HG03097 (cell line): ENCODE measurements around the gene PTPN21.

Experiments
- ATAC-seq: cut with Tn5 transposase; IDR thresholded peaks from one replicate; pipeline ENCODE4 v1.9.1; 2021; ENCODE audit not compliant: unreplicated experiment, low FRiP score

The PTPN21 gene

GRCh38 chr14:88476825-88477224, 78.0 kb downstream of the PTPN21 start:
- ATAC-seq, result no peak

- ATAC-seq, result no peak
Observed at GRCh38 chr14:88476214-88476774, 78.5 kb downstream of the PTPN21 start.

DNA sequence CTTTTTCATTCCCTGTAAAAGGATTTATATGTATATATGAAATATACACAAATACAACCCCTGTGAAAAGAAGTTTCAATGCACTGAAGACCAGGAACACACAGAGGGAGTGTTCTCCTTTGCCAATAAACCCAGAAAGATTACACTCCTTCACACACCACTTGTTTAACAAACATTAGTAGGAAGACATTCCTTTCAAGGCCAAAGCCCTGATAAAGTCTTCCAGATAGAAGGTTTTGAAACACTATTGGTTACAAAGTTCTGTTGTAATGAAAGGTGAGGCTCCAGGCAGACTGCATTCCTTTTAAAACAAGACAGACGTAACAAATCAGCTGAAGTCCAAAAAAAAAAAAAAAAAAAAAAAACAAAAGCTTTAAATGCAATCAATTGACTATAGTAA, 81.0 kb downstream of the PTPN21 start:
- ATAC-seq, result no peak

DNA sequence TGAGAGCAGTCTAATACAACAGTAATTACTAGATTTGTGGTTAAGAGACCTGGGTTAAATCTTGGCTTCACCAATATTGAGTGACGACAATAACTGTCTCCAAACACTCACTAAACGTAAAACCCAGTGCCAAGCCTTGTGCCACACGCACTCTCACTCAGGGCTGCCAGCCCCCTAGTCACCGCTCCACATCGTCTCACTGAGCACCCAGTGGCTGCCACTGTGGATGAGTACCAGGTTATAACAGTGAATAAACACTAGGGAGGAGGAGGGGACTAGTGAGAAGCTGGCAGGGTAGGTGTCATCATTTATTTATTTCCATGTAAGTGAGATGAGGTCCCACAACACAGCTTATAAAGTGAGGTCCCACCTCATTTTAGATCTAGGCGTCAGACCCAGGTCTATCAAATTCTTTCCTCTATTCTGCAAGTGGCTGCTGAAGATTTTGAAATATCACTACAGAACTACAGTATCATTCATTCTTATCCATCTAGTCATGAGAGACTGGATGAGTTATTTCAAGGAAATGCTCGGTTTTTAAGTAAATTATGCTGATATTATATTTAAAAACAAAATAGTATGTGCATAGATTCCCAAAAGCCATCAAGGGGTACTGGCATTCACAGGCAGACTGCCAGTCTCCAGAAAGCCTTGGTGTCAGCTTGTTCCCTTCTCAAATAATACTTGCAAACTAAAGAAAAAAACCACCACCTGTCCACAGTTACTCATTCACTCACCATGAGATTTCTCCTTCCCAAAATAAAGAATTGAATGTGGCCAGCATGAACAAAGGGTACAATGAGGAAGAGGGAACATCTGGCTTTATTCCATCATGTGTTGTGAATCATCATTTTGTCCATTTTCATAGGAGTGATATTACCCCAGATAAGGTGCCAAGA, 84.0 kb downstream of the PTPN21 start:
- no peak for ATAC-seq

- no peak for ATAC-seq
Observed at GRCh38 chr14:88468406-88468805, 86.4 kb downstream of the PTPN21 start.

DNA sequence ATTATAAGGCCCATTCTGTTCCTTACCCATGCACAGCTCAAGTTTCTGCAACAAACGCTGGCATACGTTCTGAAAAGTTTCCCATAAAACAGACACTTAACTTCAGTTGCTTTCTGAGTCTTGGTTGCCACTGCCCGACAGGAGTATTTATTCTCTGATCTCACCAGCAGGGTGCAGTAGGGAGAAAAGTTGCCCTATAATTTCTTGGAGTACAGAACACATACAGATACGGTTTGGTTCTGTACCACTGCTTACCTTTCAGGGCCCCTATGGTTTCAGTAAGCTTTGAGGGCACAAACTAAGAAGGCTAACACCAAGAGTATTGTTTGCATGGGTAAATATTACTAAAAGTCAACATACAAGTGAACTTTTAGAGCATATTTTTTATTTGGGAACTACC, 91.5 kb downstream of the PTPN21 start:
- ATAC-seq, result no peak

- no peak for ATAC-seq
Observed at GRCh38 chr14:88454886-88455285, 99.9 kb downstream of the PTPN21 start.

DNA sequence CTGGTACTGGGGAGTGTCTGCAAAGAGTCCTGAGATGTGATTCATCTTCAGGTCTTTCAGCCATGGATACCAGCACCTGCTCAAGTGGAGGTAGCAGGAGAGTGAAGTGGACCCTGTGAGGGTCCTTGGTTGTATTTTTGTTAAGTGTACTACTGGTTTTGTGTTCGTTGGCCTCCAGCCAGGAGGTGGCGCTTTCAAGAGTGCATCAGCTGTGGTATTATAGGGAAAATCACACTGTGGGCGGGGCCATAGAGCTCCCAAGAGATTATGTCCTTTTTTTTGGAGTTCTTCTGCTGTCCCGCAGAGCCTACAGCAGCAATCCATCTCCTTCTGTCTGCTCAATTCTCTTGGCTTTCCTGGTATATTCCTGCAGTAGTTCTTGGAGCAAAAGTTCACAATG, 102.6 kb downstream of the PTPN21 start:
- ATAC-seq, result no peak

DNA sequence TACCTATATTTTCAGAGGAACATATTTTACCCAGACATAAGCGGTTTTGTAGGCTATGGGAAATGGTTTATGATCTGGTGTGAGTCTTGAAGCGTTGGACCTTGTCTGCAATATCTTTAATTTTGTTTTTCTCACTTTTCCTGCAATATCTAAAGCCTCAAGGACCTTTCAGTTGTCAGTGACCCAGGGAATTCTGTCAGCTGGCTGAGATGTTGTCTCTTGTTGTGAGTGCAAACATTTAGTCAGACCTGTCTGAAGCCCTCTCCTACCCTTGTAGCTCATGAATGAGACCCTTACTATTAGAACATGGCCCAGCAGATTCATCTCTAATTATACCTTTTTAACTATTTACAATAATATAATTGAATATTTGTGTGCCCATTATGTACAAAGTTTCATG, 115.7 kb downstream of the PTPN21 start:
- ATAC-seq, result no peak

DNA sequence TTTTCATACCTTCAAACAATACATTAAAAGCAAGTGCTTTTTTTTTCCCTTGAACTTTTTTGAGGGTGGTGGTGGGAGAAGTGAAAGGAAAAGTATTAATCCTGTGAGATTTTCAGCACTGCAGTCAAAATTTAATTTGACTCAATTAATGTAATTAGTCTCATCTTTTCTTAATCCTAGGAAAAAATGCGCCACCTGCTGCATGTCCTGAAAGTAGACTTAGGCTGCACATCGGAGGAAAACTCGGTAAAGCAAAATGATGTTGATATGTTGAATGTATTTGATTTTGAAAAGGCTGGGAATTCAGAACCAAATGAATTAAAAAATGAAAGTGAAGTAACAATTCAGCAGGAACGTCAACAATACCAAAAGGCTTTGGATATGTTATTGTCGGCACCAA, 117.1 kb downstream of the PTPN21 start:
- no peak for ATAC-seq

GRCh38 chr14:88430976-88431375, 123.8 kb downstream of the PTPN21 start:
- no peak for ATAC-seq

GRCh38 chr14:88426271-88426670, 128.5 kb downstream of the PTPN21 start:
- no peak for ATAC-seq

DNA sequence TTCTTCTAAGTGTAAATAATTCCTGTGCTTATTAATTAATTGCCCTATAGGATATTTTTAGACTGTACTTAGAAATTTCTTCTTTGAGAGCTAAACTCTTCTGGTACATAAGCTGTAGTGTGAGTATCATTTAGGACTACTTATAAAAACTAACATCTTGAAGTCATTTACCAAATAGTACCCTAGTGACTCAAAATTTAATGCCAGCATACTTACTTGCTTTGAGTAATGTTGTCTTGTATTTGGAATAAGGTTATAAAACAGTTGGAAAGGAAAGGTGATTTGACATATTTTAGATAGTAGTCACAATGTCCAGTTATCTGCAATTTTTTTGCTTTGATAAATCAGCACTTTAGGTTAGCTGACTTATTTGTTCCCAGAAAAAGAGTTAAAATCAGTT, 130.2 kb downstream of the PTPN21 start:
- ATAC-seq, result no peak

GRCh38 chr14:88422919-88423650, 131.7 kb downstream of the PTPN21 start:
- no peak for ATAC-seq

DNA sequence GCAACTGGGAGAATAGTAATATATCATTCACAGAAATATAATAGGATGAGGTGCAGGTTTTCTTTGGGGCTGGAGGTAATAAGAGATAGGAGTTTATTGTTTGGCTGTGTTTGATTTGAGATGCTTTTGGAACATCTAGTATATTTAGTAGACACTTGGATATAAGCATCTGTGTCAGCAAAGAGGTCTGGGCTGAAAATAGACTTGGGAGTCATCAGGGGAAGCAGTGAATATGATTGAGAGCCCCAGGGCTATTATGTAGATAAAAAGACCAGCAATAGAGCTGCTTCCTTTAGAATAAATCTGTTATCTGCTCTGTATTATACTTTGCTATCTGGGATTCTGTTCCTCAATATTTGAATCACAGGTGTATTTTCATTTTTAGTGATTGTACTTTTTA, 132.8 kb downstream of the PTPN21 start:
- no peak for ATAC-seq

GRCh38 chr14:88421286-88421685, 133.5 kb downstream of the PTPN21 start:
- ATAC-seq, result no peak

GRCh38 chr14:88420187-88420586, 134.6 kb downstream of the PTPN21 start:
- ATAC-seq, result no peak

DNA sequence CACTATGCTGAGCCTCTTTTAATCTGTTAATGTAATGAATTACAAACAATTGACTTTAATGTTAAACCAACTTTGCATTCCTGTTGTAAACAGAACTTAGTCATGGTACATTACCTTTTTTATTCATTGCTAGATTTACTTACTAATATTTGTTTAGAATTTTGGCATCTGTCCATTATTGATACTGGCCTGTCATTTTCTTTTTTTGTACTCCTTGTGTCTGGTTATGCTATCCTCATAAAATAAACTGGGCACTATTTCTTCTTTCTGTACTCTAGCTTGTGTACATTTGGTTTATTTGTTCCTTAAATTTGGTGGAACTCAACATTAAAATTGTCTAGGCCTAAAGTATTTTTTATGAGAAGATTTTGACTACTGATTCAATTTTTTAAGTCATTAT, 137.2 kb downstream of the PTPN21 start:
- ATAC-seq, result no peak
